ENCODE measurements around the gene ANKRD40.
A peak's percentile ranks its signal among the peaks of the same experiment; 100 is the strongest.
"Not testable (repeated sequence)": the region's sequence is repeated elsewhere in the genome, so short reads cannot be mapped to it uniquely, and the experiment has no call there.

ANKRD40 gene, protein sequence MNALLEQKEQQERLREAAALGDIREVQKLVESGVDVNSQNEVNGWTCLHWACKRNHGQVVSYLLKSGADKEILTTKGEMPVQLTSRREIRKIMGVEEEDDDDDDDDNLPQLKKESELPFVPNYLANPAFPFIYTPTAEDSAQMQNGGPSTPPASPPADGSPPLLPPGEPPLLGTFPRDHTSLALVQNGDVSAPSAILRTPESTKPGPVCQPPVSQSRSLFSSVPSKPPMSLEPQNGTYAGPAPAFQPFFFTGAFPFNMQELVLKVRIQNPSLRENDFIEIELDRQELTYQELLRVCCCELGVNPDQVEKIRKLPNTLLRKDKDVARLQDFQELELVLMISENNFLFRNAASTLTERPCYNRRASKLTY

DNA sequence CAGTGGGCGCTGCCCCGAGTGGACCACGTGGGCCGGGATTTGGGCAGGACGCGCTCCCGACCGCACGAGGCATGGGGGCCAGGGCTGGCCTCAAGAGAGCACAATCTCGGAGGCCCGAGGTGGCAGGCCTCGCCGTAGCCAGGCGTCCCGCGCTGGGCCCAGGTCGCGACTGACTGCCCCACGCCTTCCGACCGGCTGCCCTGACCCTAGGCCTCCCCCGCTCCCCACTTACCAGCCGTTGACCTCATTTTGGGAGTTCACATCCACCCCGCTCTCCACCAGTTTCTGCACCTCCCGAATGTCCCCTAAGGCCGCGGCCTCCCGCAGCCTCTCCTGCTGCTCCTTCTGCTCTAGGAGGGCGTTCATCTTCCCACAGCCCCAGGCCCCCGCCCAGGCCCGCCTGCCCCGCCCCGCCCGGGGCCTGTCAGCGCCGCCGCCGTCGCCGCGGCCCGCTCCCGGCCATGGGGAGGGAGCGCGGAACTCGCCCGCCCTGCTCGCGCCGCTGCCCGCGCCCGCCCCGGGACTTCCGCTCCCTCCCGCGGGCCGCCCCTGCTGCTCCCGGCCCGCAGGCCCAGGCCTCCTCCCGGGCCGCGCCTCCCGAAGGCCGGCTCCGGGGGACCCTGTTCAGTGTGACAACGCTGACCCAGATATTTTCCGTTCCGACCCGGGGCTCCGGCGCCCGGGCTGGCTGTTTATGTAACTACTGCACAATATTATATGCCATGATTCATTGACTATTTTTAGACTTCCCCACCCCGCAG, at the start of gene ANKRD40:
Gene ANKRD40, minus strand, starts transcription at position 626 of the 761 bp plus-strand sequence. Its CDS starts 260 bp downstream, at position 366.
- peak; percentile 79 for DNase-seq (ENCODE audit: low read depth)

DNA sequence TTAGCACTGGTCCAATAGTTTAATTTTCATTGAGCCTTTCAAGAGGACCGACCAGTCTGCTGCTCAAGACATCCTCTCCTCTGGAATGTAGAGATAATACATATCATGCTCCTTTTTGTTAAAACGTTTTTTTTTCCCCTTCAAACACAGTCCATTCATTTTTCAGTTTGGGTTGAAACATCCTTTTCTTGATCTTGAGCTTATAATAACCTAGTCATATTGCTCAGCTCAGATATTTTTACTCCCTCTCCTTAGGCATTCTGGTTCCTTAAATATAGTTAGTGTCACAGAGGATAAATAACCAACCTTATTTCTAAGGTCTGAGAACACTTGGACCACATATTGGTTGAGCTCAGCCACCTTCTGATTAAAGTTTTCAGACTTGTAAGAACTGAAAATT, 46.8 kb upstream of the ANKRD40 start:
- no peak for DNase-seq (ENCODE audit: low read depth)

DNA sequence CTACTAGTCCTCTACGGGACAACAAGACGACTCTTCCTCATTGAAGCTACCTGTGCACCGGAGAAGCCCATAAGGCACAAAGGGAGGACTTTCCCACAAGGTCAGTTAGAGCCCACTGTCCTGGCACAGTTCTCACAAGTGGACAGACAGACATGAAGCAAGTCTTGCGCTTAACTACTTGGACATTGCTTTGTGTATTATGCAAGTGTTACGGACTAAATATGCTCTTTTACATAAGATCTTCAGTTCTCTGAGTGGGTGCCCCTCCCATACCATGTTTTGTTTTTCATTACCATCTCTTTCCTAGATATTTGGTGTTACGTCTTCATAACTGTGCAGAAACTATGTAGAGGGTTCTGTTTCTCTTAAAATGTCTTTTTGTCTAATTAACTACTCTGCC, 41.5 kb upstream of the ANKRD40 start:
- DNase-seq (ENCODE audit: low read depth), result no peak

DNA sequence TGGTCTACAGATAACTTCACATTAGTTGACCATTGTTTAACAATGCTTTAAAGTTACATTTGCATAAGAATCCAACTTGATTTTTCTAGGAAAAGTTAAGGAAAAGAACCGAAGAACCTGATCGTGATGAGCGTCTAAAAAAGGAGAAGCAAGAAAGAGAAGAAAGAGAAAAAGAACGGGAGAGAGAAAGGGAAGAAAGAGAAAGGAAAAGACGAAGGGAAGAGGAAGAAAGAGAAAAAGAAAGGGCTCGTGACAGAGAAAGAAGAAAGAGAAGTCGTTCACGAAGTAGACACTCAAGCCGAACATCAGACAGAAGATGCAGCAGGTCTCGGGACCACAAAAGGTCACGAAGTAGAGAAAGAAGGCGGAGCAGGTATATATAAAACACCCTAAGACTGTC, 37.9 kb upstream of the ANKRD40 start:
- no peak for DNase-seq (ENCODE audit: low read depth)

DNA sequence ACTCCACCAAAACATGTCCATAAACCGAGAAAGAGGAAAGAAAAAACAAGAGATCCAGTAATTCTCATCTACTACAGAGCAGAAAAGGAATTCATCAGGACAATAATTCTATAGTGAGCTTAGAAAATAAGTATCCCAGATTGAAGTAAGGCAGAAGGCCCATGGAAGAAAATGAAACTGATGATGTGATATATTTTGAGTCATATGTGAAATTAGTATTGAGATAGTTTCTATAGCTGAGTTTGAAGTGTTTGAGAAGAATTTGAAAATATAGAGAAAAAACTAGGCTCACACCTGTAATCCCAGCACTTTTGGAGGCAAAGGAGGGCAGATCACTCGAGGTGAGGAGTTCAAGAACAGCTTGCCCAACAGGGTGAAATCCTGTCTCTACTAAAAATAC, 31.4 kb upstream of the ANKRD40 start:
- no peak for DNase-seq (ENCODE audit: low read depth)

DNA sequence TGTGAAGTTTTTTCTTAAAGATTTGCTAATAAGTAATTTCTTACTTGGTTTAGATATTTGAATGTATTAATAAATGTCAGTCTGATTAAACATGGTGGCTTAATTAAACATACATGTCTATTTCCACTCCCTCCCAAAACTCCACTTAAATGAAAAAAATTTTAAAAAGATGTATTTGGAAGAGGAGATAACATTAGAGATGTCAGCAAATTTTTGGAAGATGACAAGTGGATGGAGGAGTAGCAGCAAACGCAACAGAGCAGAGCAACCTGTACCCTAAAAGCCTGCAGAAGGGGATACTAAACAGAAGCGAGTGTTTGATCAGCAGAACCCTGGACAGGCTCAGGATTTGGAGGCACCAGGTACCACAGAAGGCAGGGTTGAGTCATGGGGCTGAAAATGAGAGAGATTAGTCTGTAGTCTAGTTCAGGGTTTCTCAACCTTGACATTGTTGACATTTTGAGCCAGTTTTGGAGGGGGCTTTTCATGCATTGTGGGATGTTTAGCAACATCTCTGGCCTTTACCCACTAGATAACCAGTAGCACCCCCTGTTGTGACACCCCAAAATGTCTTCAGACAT, 29.5 kb upstream of the ANKRD40 start:
- no peak for DNase-seq (ENCODE audit: low read depth)

DNA sequence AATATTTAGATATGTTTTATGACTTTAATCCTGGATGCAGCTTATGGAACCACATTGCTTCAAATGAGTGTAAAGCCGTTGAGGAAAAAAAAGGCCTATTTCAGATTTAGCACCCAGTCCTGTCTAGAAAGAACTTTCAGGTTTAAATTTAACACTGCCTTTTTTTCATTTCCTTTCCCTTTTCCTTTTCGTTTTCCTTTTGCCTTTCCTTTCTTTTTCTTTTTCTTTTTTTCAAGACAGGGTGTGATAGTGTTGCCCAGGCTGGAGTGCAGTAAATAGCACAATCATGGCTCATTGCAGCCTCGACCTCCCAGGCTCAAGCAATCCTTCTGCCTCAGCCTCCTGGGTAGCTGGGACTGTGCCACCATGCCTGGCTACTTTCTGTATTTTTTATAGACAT, 27.6 kb upstream of the ANKRD40 start:
- DNase-seq (ENCODE audit: low read depth), result no peak

DNA sequence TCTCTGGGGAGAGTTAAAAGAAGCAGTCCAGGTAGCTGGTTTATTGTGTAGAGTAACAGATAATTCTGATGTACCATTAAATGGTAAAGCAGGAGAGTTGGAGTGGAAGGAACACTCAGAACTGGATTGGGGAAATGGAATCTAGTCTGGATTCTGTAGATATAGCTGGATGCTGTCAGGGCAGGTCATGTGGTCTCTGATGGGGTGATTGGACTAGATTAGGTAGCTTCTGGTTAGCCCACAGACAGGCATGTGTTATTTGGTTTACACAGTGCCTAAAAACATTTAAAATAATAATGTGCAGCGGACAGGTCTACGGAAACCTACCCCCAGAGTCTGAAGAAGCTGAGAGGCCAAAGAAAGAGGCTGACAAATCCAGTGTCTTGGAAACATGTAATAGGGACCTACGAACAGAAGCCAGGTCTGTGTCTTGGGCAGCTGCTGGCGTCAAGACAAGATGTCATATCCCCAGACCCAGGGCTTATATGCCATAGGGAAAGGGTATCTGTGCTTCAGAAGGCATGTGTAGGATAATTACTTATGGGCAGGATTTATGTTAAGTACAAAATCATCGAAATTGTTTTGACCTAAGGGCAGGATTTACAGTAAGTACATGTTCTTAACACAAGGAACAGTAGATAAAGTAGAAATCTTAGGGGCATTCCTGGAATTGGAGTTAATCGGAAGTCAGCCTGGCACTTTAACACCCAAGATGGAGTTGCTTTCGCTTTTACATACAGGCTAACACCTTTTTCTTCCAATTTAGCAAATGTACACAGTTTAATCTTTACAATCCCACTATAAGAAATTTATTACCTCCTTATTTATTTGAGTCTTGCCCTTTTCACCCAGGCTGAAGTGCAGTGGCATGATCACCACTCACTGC, 24.1 kb upstream of the ANKRD40 start:
- DNase-seq (ENCODE audit: low read depth), result no peak

DNA sequence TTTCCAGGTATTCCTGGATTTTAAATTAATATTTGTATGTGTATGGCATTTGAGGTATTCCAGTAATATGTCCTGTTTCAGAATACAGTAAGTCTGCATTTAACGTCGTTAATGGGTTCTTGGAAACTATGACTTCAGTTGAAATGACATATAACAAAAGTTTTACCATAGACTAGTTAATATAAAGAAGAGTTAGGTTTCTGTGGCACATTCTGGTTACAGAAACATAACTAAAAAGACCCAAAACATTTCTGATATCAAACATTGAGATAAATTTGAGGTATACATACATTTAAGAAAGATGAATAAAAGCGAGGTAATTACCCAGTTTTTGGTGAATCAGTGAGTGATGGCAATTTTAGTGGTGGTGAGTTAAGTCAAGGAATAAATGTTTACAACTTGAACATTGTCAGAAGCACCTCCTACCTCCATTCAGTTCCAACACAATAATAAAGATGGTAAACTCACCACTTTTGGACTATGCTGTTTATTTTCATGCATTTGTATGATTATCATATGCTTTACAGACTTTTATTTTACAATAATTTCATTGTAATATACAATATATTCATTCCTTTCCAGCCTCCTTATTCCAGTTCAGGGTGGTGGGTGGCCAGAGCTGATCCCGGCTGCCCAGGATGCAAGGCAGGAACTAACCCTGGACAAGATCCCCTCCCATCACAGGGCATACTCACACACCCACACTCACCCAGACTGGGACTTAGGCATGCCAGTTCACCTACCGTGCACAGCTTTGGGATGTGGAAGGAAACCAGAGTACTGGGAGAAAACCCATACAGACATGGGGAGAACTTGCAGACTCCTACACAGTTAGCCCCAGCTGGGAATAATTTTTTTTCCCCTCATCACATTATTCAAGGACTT, 21.4 kb upstream of the ANKRD40 start:
- no peak for DNase-seq (ENCODE audit: low read depth)

DNA sequence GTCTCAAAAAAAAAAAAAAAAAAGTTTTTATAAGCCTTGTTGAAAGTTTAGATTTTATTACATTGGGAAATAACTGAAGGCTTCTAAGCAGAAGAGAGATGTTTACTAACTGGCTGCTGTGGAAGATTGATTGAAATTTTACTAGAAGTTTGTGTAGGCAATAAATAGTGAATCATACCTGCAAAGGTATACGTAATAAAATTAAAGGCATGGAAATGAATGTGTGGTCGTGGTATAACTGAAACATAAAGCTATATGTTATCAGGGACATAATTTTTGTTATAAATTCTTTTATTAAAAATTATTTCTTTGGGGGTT, 20.4 kb upstream of the ANKRD40 start:
- no peak for DNase-seq (ENCODE audit: low read depth)

DNA sequence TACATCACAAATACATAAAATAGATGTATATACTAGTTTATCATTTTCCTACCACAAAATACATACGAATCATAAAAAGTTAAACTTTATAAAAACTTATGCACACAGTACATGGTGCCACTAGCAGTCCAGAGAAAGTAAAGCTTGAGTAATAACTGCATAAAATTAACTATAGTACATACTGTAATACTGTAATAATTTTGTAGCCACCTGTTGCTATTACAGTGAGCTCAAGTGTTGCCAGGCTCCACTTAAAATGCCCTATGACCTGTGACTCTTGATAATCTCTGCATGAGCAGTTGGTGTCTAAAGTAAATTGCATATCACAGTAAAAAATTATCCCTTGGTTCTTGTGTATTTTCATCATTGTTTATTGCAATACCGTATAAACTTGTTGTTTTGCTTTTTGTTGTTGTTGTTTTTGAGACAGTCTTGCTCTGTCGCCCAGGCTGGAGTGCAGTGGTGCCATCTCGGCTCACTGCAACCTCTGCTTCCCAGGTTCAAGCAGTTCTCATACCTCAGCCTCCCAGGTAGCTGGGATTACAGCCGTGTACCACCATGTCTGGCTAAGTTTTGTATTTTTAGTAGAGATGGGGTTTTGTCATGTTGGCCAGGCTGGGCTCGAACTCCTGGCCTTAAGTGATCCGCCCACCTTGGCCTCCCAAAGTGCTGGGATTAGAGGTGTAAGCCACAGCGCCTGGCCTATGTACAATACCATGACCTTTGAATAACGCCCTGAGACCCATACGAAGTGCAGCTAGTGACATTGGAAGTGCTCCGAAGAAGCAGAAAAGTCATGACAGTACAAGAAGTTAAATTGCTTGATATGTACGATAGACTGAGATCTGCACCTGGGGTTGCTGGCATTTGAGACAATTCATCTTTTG, 18.3 kb upstream of the ANKRD40 start:
- no peak for DNase-seq (ENCODE audit: low read depth)

DNA sequence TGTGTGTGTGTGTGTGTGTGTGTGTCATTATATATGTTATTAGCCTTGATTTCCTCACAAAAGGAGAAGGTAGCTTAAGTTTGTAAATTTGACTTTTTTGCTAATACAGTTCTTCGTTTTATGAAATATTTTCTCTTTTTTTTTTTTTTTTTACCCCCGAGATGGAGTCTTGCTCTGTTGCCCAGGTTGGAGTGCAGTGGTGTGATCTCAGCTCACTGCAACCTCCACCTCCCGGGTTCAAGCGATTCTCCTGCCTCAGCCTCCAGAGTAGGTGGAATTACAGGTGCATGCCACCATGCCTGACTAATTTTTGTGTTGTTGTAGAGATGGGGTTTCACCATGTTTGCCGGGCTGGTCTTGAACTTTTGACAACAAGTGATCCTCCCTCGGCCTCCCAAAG, 16.9 kb upstream of the ANKRD40 start:
- not testable (repeated sequence) for DNase-seq (ENCODE audit: low read depth)

DNA sequence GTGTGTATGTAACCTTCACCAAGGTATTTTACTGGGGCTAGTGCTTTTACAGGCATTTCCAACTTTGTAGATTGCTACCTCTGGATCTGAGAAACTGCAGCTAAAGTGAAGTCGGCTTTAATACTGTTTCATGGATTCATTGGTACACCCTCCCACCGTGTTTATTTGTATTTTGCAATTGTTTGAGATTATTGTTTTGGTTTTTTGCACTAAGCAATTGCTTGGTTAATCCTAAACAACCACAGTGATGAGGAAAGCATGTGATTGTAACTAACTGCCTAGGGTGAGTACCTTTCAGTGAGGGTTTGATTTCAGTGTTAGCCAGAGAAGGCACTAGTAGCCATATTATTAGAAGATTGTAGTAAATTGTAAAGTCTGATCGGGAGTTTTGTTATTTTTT, 15.0 kb upstream of the ANKRD40 start:
- no peak for DNase-seq (ENCODE audit: low read depth)

DNA sequence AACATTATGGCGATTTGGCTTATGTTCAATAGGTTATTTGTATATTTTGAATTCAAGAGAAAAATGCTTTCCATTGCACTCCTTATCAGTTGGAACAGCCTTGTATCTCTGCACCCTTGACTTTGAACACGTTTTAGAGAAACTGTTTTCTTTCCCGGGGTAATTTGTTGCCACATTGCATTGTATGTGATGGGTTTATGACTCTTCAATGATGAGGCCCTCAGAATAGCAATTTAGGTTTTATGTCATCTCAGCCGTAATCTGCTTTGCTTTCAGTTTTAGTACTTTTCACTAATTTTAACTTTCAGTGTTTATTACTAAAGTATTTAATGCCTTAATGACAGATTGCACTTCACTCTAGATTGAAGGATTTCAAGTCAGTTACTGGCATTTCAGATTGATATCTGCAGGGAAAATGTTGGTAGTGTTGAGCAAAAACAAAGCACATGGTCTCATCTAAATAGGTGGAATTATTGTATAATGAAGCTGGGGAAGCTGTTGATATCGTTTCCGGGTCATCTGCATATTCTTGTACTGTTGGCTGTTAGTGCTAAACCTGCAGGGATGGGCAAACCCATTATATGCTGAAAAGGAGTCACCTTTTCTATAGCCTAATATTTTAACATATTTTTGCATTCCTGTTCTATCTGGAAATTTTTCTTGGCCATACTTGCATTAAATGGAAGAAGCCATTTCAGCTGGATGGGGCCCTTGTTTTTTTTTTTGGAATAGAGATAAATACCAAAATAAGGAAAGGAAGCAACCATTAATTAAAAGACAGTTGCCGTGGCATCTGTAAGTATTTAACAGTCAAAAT, 13.7 kb upstream of the ANKRD40 start:
- no peak for DNase-seq (ENCODE audit: low read depth)

DNA sequence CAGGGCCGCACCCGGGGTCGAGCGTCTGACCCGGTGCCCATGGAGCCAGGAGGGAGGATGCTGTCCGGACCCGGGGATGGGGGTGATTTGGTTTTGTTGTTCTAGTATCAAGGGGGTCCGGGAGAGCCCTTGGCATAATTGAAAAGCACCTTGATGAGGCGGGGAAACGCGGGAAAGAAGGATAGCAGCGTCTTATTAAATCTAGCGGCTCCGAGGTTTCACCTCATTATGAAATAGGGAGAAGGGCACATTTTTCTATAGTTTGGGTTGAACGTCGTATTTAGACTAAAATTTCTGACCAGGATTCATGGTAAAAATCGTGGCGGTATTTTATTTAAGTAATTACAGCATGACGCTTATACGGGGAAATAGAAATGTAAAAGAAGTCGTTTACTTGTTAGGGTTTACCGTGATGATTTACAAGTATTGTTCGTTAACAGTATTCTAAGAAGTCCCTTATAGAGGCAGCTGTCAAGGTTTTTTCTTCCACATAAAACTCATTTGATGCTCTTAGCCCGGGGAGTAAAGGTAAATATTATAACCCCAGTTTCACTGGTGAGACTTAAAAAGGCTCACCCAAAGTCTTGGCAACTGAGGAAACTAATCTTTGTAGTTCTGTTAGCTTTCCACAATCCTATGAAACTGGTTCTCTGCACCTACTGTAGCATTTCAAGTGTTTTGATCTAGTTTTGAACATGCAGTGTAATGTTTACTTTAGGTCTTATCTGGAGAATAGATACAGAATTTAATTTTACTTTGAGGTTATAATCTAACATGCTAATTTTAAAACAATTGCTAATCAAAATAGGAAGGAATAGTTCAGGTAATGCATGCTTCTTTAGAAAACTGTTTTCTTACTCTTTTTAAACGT, 12.4 kb upstream of the ANKRD40 start:
- DNase-seq (ENCODE audit: low read depth), result no peak

DNA sequence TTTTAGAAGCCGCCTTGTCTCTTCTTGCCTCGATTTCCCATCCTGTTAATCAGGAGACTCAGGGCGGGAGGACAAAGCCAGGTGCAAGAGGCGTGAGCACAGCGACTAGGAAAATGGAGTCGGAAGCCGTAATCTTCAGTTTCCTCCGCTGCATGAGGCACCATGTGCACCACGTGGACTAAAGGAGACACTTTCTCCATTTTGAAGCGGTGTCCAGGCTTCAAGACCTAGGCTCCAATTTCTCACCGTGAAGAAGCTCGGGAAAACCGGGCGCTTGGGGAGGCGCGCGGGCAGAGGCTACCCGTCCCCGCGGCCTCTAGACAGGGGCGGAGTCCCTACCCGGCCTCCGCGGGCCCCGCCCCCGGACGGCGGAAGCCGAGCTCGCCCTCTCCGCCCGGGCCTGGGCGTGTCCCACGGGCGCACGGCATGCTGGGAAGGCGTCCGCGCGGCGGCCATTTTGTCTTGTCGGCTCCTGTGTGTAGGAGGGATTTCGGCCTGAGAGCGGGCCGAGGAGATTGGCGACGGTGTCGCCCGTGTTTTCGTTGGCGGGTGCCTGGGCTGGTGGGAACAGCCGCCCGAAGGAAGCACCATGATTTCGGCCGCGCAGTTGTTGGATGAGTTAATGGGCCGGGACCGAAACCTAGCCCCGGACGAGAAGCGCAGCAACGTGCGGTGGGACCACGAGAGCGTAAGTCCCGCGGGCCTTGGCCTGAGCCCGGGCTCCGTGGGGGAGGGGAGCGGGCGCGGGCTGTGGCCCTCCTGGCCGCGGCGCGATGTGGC, 11.6 kb upstream of the ANKRD40 start, which contains the start of gene LUC7L3:
Gene LUC7L3, plus strand, starts transcription at position 460 of the 780 bp plus-strand sequence. Its CDS starts 130 bp downstream, at position 590.
- DNase-seq (ENCODE audit: low read depth), result peak; percentile 85

DNA sequence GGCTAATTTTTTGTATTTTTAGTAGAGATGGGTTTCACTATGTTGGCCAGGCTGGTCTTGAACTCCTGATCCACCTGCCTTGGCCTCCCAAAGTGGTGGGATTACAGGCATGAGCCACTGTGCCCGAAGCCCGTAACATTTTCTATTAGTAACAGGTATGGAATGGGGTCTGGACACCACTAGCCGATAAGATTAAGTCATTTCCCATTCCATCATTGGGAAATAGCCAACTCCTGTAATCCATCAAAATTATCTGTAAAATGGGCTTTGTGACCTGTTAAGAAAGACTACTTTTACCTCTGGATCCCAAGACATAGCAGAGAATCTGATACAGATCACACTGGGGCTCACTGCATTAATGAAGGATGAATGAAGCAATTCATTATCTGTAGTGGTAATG, 7.8 kb upstream of the ANKRD40 start:
- DNase-seq (ENCODE audit: low read depth), result no peak

Data from T-helper 22 cell (primary cell).